NCI-H2227 treated with DMSO at 0.1 percent for 48 hours (cell line): ENCODE data around the gene ZNF672.
"Not testable (repeated sequence)": the region's sequence is repeated elsewhere in the genome, so short reads cannot be mapped to it uniquely, and the experiment has no call there.

Experiments
- DNase-seq: peaks from one replicate; lab custom pipeline; 2025; lab: John Stamatoyannopoulos, UW

The ZNF672 gene

GRCh38 chr1:248837781-248838356 is at the start of gene ZNF672:
Gene ZNF672 (plus strand): TSS chr1:248838224. CDS start chr1:248847275, 9,051 bp downstream.
- peak; percentile 97 for DNase-seq

GRCh38 chr1:248788327-248788726 is 49.7 kb upstream of the ZNF672 start:
- no peak for DNase-seq

DNA sequence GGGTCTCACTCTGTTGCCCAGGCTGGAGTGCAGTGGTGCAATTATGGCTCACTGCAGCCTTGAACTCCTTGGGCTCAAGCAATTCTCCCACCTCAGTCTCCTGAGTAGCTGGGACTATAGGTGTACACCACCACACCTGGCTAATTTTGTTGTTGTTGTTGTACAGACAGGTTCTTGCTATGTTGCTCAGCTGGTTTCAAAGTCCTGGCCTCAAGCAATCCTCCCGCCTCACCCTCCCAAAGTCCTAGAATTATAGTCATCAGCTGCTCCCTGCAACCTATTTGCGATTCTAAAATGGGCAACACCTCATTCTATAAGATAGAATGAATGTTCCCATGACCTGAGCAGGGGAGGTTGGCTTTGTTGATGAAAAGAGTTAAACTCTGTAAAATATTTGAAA is 48.7 kb upstream of the ZNF672 start:
- not testable (repeated sequence) for DNase-seq

DNA sequence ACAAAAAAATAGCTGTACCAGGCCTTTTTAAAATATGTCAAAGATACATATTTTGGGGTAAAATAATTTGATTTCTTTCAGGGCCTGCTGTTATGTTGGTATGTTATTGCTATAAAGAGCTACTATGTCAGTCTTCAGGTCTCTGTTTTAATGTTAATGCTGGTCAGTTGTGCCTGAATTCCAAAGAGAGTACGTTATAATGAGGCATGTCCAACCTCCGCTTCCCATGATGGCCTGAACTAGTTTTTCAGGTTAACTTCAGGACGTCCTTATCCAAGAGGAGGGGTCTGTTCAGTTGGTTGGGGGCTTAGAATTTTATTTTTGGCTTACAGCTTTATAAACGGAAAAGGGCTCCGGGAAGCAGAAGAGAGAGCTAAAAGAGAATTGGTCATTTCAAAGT is 47.6 kb upstream of the ZNF672 start:
- no peak for DNase-seq

- DNase-seq, result no peak
These were observed 47.0 kb upstream of the ZNF672 start for GRCh38 chr1:248791010-248791409.

GRCh38 chr1:248792342-248792741 is 45.7 kb upstream of the ZNF672 start:
- no peak for DNase-seq

DNA sequence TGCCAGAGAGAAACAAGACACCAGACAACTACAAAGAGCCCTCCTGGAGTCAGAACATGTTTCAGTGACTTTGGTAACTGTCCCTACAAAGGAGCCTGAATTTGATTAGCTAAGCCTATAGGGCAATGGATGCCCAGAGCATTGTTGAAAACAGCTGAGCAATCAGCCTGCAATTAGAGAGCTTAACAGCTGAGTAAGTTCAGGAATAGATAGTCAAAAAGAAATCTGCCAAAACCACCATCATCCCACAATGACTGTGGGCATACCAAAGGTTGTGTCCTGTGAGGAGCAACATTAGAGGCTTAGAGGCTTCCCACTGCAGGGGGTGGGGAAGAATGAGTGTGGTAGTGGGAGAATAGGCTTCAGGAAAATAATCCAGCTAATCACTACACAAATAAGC is 44.4 kb upstream of the ZNF672 start:
- DNase-seq, result no peak

- not testable (repeated sequence) for DNase-seq
These were observed 43.4 kb upstream of the ZNF672 start for GRCh38 chr1:248794663-248795062.

DNA sequence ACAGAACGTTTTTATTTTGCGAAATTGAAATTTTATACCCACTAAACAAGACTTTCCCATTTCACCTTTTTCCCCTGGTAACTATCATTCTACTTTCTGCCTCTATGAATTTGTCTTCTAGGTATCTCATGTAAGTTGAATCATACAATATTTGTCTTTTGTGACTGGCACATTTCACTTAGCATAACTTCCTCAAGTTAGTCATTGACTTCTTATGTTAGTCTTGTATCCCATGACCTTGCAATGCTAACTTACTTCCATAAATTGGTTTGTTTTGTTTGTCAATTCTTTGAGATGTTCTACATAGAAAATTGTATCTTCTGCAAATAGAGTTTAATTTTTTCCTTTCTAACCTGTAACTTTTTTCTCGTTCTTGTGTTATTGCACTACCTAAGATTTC is 39.2 kb upstream of the ZNF672 start:
- DNase-seq, result no peak

DNA sequence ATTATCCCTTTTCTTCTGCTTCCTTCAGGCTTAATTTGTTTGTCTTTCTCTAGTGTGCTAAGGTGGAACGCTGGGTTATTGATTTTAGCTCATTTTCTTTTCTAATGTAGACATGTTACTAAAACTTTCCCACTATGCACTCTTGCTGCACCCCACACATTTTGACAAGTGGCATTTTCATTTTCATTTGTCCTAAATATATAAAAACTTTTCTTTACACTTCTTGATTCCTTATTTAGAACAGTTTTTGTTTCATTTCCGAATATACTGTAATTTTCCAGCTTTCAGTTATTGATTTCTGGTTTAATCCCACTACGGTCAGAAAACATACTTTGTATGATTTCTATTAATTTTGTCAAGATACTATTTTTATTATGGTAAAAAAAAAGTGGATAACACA is 37.6 kb upstream of the ZNF672 start:
- no peak for DNase-seq

GRCh38 chr1:248802454-248802853 is 35.6 kb upstream of the ZNF672 start:
- no peak for DNase-seq

DNA sequence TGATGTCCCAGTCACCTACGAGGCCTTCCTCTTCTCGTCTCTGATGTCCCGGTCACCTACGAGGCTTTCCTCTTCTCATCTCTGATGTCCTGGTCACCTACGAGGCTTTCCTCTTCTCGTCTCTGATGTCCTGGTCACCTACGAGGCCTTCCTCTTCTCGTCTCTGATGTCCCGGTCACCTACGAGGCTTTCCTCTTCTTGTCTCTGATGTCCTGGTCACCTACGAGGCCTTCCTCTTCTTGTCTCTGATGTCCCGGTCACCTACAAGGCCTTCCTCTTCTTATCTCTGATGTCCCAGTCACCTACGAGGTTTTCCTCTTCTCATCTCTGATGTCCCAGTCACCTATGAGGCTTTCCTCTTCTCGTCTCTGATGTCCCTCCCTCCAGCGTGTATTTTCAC is 34.5 kb upstream of the ZNF672 start:
- not testable (repeated sequence) for DNase-seq

- DNase-seq, result no peak
These were observed 33.0 kb upstream of the ZNF672 start for GRCh38 chr1:248804771-248805681.

DNA sequence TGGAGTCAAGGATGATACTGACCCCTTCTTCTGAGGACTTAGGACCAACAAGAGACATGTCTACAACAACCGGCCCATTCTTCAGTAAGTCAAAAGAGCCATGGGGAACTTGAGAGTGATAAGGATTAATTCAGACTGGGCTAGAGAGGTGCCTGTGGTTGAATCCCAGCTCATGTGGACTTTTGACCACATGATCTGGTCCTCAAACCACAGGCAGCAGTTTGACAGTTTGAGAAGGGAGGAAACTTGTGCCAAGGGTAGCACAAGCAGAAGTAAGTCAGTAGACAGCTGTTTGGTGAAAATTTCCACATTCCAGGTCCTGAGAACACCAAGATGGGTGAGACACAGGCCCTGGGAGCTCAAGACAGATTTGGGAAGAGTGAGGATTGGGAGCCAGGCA is 32.1 kb upstream of the ZNF672 start:
- DNase-seq, result no peak

- no peak for DNase-seq
These were observed 30.8 kb upstream of the ZNF672 start for GRCh38 chr1:248807067-248807737.

- no peak for DNase-seq
These were observed 29.1 kb upstream of the ZNF672 start for GRCh38 chr1:248808876-248809275.

DNA sequence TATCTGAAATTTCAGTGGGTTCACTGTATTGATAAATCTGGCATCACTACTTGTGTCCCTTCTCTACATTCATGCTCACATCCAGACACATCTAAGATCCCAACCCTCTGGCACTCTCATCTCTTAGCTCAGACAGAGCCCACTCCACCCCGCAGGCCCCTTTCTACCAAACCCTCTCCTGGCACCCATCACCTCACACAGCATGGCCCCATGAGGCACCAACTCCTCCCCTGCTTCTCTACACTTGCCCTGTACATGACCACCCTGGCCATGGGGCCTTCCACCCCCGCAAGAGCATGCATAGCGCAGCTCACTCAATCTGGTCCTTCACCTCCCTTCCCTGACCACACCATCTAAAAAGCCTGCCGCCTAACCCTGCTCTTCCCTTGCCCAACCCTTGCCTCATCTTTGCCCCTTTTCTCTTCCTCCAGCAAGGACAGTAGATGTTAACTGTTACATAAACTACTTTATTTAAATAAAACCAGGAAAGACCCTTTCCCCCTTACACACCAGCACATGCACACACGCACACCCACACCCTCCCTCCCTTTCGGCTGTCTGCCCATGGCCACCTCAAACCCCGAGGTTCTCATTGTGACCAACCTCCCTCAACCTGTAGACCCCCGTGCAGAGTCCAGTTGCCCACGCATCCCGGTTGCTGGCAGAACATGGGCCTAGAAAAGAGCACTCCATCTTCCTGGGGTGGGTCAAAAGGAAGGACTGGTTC is 27.9 kb upstream of the ZNF672 start:
- DNase-seq, result no peak

DNA sequence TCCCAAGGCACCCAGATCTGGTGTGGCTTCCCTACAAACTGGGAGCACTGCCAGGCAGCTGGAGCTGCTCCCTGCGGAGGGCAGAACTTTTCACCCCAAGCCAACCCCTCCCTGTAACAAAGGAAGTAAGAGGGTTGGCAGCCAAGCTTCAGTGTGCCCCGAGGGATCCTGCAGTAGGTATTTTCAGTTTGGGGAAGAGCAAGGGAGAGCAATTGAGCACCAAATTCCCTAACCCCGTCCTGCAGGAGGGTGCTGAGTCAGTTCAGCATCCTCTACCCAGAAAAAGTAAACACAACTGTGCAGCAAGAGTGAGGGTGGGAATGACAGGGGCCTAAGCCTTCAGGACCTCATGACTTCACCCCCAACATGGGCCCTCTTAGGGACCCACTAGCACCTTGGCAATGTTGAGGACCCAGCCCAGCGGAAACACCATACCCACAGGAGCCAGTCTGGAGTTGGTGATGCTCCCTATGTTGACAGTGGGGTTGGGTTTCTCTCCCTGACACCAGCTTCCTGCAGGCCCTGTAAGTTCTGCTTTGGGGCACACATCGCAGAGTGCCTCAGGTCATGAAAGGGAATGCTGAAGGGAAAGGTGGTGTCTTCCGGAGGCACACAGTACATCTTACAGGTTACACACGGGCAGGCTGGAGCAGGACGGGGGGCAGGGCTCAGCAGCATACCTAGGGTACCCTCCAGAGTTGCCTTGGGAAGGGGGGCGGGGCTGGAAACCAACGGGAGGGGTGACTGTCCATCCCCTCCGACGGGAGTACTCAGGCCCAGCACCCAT is 27.1 kb upstream of the ZNF672 start:
- no peak for DNase-seq

GRCh38 chr1:248811514-248812490 is 26.2 kb upstream of the ZNF672 start:
- no peak for DNase-seq

DNA sequence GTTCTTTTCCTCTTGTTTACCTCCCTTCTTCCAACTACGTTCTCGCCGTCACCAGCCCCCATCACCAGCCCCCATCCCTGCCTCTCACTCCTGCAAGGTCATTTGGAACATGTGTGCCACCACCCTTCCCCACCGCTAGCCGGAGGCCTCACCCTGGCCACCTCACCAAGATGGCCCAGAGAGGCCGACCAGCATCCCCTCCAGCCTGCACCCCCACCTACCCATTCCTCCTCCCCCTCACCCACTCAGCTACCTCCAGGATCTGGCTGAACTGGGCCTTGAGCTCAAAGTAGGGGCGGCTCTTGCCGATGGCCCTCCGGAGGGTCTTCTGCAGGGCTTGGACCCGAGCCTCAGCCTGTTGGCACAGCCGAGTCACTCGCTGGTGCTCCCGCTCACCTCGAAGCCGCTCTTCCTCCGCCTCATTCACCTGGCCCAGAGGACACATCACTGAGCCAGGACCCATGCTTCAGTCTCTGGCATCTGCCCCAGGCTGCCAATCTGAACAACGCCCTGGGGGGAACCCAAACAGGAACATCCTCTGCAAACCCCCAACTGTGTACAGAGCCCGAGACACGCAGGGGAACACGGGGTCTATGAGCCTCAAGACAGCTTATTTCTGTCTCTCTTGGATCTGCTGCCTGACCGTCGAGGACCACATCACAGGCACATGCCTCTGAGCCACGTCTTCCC is 25.1 kb upstream of the ZNF672 start:
- DNase-seq, result no peak
